HepG2 (cell line): Measurements from ENCODE around the gene PCSK7. TPM values are rescaled to one million over a fixed set of nuclear protein-coding genes. Genes with fewer than 3 reads are reported as not detected.

ENCODE experiments used
- ATAC-seq: fragments of 200-7000 bp; cut with Tn5 transposase; 3 replicates; pipeline ENCODE4 v1.9.1; 2020; ENCODE audit warnings: mild to moderate bottlenecking, moderate library complexity
- BruUV-seq: library from RNA; stranded (reverse); fragments of 400-500 nt; replicated peaks from 2 replicates; lab custom pipeline; 2021; lab: Mats Ljungman, UMichigan
- CTCF ChIA-PET: fragments of 300-600 bp; formaldehyde crosslinking; extraction: SDS; loops from one replicate; lab custom pipeline; 2021; ENCODE audit warnings: low total read pairs, inconsistent platforms, low intra/inter-chr PET ratio; lab: Yijun Ruan, JAX
- POLR2A ChIA-PET: fragments of 350-600 bp; sonication (Branson Sonifier 250); formaldehyde crosslinking; loops from one replicate; lab custom pipeline; 2020; ENCODE audit warnings: antibody characterized with exemption, inconsistent platforms; lab: Yijun Ruan, JAX
- DNase-seq: peaks from one replicate; pipeline ENCODE4 v3.0.0-alpha.2; 2015; ENCODE audit warnings: low spot score
- FAIRE-seq: peaks from 3 replicates; lab custom pipeline; 2011; peaks lifted over from hg19 to GRCh38; lab: Jason Lieb, UNC
- H2AFZ ChIP-seq: one replicate; pipeline ENCODE4 v1.6.1; 2011; ENCODE audit warnings: low read length, inconsistent platforms
- H3K27ac ChIP-seq: fragments of 300-600 bp; 3 replicates; pipeline ENCODE4 v1.8.0; 2011; ENCODE audit warnings: mixed run types, mild to moderate bottlenecking, mixed read lengths, low read length, inconsistent platforms; ENCODE audit not compliant: insufficient read depth; ENCODE audit errors: extremely low read length
- H3K27me3 ChIP-seq, 2 experiments: fragments of 200-600 bp in 1 of 2; 2 replicates in 1 of 2; 3 replicates in 1 of 2; pipeline versions ENCODE4 v1.6.0 to v1.8.0; 2011; ENCODE audit warnings: low read length in 2 of 2, mild to moderate bottlenecking in 2 of 2, moderate library complexity in 2 of 2, inconsistent platforms in 1 of 2; ENCODE audit not compliant: insufficient read depth in 2 of 2, control insufficient read depth in 1 of 2
- H3K36me3 ChIP-seq, 2 experiments: fragments of 200-600 bp in 1 of 2; replicated peaks in 1 of 2; 2 replicates in 1 of 2; 3 replicates in 1 of 2; pipeline versions ENCODE4 v1.5.1 to v1.8.0; 2011; ENCODE audit warnings: low read length in 2 of 2, inconsistent platforms in 1 of 2; ENCODE audit not compliant: insufficient read depth in 2 of 2, control insufficient read depth in 1 of 2
- H3K4me1 ChIP-seq: 2 replicates; pipeline ENCODE4 v1.5.1; 2012; ENCODE audit warnings: low read length, inconsistent platforms; ENCODE audit not compliant: insufficient read depth
- H3K4me2 ChIP-seq: 2 replicates; pipeline ENCODE4 v1.6.0; 2011; ENCODE audit warnings: low read depth, low read length, inconsistent platforms
- H3K4me3 ChIP-seq, 3 experiments: fragments of 200-600 bp in 1 of 3; sonication (generic), shearing (Covaris generic) in 1 of 3; replicated peaks in 1 of 3; 2 replicates each; pipeline ENCODE4 v1.5.1; 2011 to 2016; ENCODE audit warnings: low read length in 3 of 3, inconsistent platforms in 2 of 3, low read depth in 2 of 3, mild to moderate bottlenecking in 2 of 3, control low read depth in 1 of 3, mixed read lengths in 1 of 3; ENCODE audit not compliant: insufficient read depth in 1 of 3
- H3K79me2 ChIP-seq: one replicate; pipeline ENCODE4 v1.6.1; 2011; ENCODE audit warnings: low read length, inconsistent platforms; ENCODE audit not compliant: insufficient read depth
- H3K9ac ChIP-seq: 2 replicates; pipeline ENCODE4 v1.6.0; 2011; ENCODE audit warnings: mild to moderate bottlenecking, low read depth, low read length, inconsistent platforms; ENCODE audit not compliant: insufficient read depth
- H3K9me3 ChIP-seq: 2 replicates; pipeline ENCODE4 v1.5.1; 2012; ENCODE audit warnings: mild to moderate bottlenecking, low read length
- H4K20me1 ChIP-seq: 2 replicates; pipeline ENCODE4 v1.6.0; 2011; ENCODE audit warnings: inconsistent platforms, mild to moderate bottlenecking, low read length, moderate library complexity; ENCODE audit not compliant: insufficient read depth
- ARNT2 ChIP-seq: sonication (generic); formaldehyde crosslinking; IDR thresholded peaks from 2 replicates; pipeline ENCODE4 v1.8.0; 2022; ENCODE audit warnings: mild to moderate bottlenecking, low read depth, missing genetic modification reagents, moderate library complexity
- ASH2L ChIP-seq: fragments of 300-600, 200-600 bp; sonication (generic); IDR thresholded peaks from 2 replicates; pipeline ENCODE4 v1.7.0; 2017; ENCODE audit warnings: low read depth, mild to moderate bottlenecking, moderate library complexity, mixed read lengths, low read length; ENCODE audit not compliant: insufficient read length
- HCFC1 ChIP-seq: fragments of 150-350 bp; IDR thresholded peaks from 2 replicates; pipeline ENCODE4 v1.6.1; 2014; ENCODE audit warnings: low read depth, low read length
- NFKBIZ ChIP-seq: IDR thresholded peaks from 2 replicates; pipeline ENCODE4 v1.6.1; 2018; ENCODE audit warnings: missing genetic modification reagents, missing compliant biosample characterization
- NRL ChIP-seq: sonication (generic); formaldehyde crosslinking; IDR thresholded peaks from 2 replicates; pipeline ENCODE4 v1.5.0; 2020; ENCODE audit warnings: missing genetic modification reagents, mild to moderate bottlenecking, moderate library complexity, borderline replicate concordance
- SCMH1 ChIP-seq: sonication (generic); formaldehyde crosslinking; IDR thresholded peaks from 2 replicates; pipeline ENCODE4 v1.9.0; 2021; ENCODE audit warnings: missing genetic modification reagents, mild to moderate bottlenecking, borderline replicate concordance
- SNAPC4 ChIP-seq: sonication (generic); formaldehyde crosslinking; IDR thresholded peaks from 2 replicates; pipeline ENCODE4 v1.4.0; 2020; ENCODE audit warnings: mild to moderate bottlenecking, missing genetic modification reagents
- ZBTB34 ChIP-seq: sonication (generic); formaldehyde crosslinking; IDR thresholded peaks from 2 replicates; pipeline ENCODE4 v1.8.0; 2022; ENCODE audit warnings: mild to moderate bottlenecking, missing genetic modification reagents
- ZNF280B ChIP-seq: sonication (generic); formaldehyde crosslinking; IDR thresholded peaks from 2 replicates; pipeline ENCODE4 v1.5.0; 2020; ENCODE audit warnings: missing genetic modification reagents, mild to moderate bottlenecking, borderline replicate concordance
- ZNF333 ChIP-seq: sonication (generic); formaldehyde crosslinking; IDR thresholded peaks from 2 replicates; pipeline ENCODE4 v1.4.0; 2020; ENCODE audit warnings: mild to moderate bottlenecking, missing genetic modification reagents, borderline replicate concordance
- ZNF570 ChIP-seq: sonication (generic); formaldehyde crosslinking; IDR thresholded peaks from 2 replicates; pipeline ENCODE4 v1.4.0; 2020; ENCODE audit warnings: mild to moderate bottlenecking, missing genetic modification reagents, borderline replicate concordance
- ZNF720 ChIP-seq: sonication (generic); formaldehyde crosslinking; IDR thresholded peaks from 2 replicates; pipeline ENCODE4 v1.4.0; 2020; ENCODE audit warnings: missing genetic modification reagents
- ZSCAN9 ChIP-seq: IDR thresholded peaks from 2 replicates; pipeline ENCODE4 v1.6.1; 2016; ENCODE audit warnings: borderline replicate concordance
- WGBS: methylation state at CpG from one replicate; pipeline ENCODE4 v1.1.6; 2017; ENCODE audit warnings: low lambda C conversion rate; 5-methylcytosine and 5-hydroxymethylcytosine counted together
- in situ Hi-C: cut with HindIII; loops from 2 replicates; pipeline ENCODE4 v1.10.0; 2017; ENCODE audit warnings: low pct_unique_long_range_greater_than_20kb; ENCODE audit not compliant: extremely low pct_ligation_motif_present
- intact Hi-C: fragments of 100-400 bp; cut with micrococcal nuclease; formaldehyde crosslinking; loops from one replicate; pipeline ENCODE4 v1.10.0; 2022; ENCODE audit not compliant: unreplicated experiment
- polyA plus RNA-seq, 8 experiments: library from polyadenylated mRNA; depleted of rRNA in 3 of 8; stranded (reverse) in 7 of 8; unstranded in 1 of 8; fragments of >200 nt; fragmentation: Illumina TruSeq in 4 of 8; extraction: Trizol in 4 of 8; gene quantifications; 2 replicates each; pipeline versions ENCODE4 v1.2.1 to v1.2.3, GENCODE V29; 2011 to 2016; ENCODE audit warnings: low read depth in 4 of 8, missing spikeins in 1 of 8, mixed read lengths in 1 of 8; ENCODE audit not compliant: insufficient read depth in 1 of 8
- total RNA-seq, 5 experiments: library from RNA; depleted of rRNA; stranded (reverse); fragments of >200 nt; fragmentation: Illumina TruSeq; extraction: Trizol; gene quantifications; 2 replicates each; pipeline ENCODE4 v1.2.3, GENCODE V29; 2016; ENCODE audit warnings: low read depth in 1 of 5
- TF ChIP-seq, protein P1 (sequence below): IDR thresholded peaks from 2 replicates; pipeline ENCODE4 v1.6.1; 2016; ENCODE audit warnings: missing biosample characterization, missing genetic modification reagents, low read depth

PCSK7 gene
- total and polyA plus RNA-seq, 2 of the 13 experiments (the other 11 are each of a cell fraction or from before 2014, with no cell fraction given): 13.4 to 13.8 TPM

- no peak for TF ChIP-seq SNAPC4 (CRISPR knock-in tag)
- TF ChIP-seq ZNF720 (CRISPR knock-in tag): no peak
- no peak for TF ChIP-seq ZNF333
- TF ChIP-seq, protein P1, sequence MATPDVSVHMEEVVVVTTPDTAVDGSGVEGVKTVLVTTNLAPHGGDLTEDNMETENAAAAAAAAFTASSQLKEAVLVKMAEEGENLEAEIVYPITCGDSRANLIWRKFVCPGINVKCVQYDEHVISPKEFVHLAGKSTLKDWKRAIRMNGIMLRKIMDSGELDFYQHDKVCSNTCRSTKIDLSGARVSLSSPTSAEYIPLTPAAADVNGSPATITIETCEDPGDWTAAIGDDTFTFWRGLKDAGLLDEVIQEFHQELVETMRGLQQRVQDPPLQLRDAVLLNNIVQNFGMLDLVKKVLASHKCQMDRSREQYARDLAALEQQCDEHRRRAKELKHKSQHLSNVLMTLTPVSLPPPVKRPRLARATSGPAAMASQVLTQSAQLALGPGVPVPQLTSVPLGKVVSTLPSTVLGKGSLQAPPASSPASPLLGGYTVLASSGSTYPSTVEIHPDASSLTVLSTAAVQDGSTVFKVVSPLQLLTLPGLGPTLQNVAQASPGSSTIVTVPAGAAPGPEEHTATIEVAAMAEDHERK (CRISPR knock-in tag): no peak
Measured at GRCh38 chr11:117170210-117170609, 61.7 kb downstream of the PCSK7 start (continued).

DNA sequence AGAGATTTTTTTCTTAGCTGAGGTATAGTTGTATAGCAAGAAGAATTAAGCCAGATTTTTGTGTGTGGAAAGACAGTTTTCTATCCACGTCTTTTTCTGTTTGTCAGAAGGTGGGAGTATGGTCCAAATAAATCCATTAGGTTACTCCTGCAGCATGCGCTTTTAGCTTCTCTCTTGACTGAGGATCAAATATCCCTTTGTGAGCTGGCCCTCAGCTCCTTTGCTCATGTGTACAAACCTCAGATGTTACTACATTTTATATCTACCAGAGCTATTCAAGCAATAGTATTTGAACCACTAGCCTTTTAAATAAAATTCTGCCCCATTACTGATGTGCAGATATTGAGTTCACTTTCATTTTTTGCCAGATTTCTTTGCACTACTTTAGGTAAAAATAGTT lies 62.1 kb downstream of the PCSK7 start:
- Histone ChIP-seq H3K9ac (no peak overlapping the region), H3K27ac (no peak overlapping the region), H3K36me3 (peaks cover 8 to 43% of the 10 kb centered on the region in 2 experiments; a peak in 4 of 5 replicates), H3K27me3 (no peaks in the 10 kb centered on the region), H3K9me3 (no peaks in the 10 kb centered on the region), H4K20me1 (no peaks in the 10 kb centered on the region), H3K4me3 (no peak overlapping the region), H3K4me1 (0 out of 2 replicates have a peak, but pooled peaks cover 9% of the 10 kb centered on the region), H3K4me2 (no peak overlapping the region), H2AFZ (no peak overlapping the region), H3K79me2 (no peaks in the 10 kb centered on the region)
- in situ Hi-C loops: no loop called here
- ATAC-seq (no peak), FAIRE-seq (no peak), DNase-seq (no peak)
- POLR2A ChIA-PET: interaction anchor here (1.6 kb wide), 1 partner anchor 9 kb away, joined by 4 read pairs; the partner anchor contains the start of gene SIDT2
- no TSS peak for BruUV-seq
- CTCF ChIA-PET: no interaction called here
- WGBS: 96% methylated on average over 2 of the region's 2 CpGs
- intact Hi-C loops: no loop called here
- no peak for TF ChIP-seq NRL (CRISPR knock-in tag)
- TF ChIP-seq ZNF570 (CRISPR knock-in tag): no peak
- TF ChIP-seq ARNT2 (CRISPR knock-in tag): no peak
- TF ChIP-seq SCMH1: no peak
- TF ChIP-seq ZSCAN9: no peak
- no peak for TF ChIP-seq ASH2L
- TF ChIP-seq NFKBIZ: no peak
- no peak for TF ChIP-seq HCFC1
- TF ChIP-seq ZBTB34: no peak
- no peak for TF ChIP-seq ZNF280B (CRISPR knock-in tag)
